Gastrocnemius medialis (tissue), 4 donors: Measurements from ENCODE around the gene SAP30BP.

Experiments
- POLR2A ChIP-seq, 2 donors: fragments of 450-650 bp; IDR thresholded peaks; one replicate each; pipeline ENCODE4 v1.6.1; 2017; ENCODE audit warnings: antibody characterized with exemption in 2 of 2, mild to moderate bottlenecking in 2 of 2, moderate library complexity in 2 of 2
- TF ChIP-seq, protein P1 (sequence below), 5 experiments: fragments of 450-650 bp in 3 of 5; fragments of 200-600 bp in 2 of 5; sonication (generic) in 2 of 5; IDR thresholded peaks in 4 of 5; conservative IDR thresholded peaks in 1 of 5; 1 replicate in 4 of 5; 2 replicates in 1 of 5; pipeline ENCODE4 v1.5.1; 2016 to 2019; ENCODE audit warnings: antibody characterized with exemption in 5 of 5, mild to moderate bottlenecking in 3 of 5, moderate library complexity in 3 of 5

DNA sequence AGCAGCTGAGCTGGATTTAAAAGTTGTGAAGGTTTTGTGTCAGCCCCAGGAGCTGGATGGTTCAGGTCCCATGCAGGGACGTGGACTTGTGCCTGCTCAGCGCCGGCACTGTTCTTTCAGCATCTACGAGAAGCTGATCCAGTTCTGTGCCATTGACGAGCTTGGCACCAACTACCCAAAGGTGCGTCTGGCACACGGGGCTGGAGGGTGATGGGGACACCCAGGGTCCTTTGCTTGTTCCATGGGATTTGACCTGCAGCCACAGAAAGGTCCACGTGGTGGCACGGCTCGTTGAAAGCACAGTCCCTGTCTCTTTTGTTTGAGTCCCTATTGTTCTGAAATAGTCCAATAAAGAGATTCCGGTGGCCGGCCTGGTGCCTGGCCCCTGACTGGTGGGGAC lies 36.1 kb downstream of the SAP30BP start:
- TF ChIP-seq, protein P1, sequence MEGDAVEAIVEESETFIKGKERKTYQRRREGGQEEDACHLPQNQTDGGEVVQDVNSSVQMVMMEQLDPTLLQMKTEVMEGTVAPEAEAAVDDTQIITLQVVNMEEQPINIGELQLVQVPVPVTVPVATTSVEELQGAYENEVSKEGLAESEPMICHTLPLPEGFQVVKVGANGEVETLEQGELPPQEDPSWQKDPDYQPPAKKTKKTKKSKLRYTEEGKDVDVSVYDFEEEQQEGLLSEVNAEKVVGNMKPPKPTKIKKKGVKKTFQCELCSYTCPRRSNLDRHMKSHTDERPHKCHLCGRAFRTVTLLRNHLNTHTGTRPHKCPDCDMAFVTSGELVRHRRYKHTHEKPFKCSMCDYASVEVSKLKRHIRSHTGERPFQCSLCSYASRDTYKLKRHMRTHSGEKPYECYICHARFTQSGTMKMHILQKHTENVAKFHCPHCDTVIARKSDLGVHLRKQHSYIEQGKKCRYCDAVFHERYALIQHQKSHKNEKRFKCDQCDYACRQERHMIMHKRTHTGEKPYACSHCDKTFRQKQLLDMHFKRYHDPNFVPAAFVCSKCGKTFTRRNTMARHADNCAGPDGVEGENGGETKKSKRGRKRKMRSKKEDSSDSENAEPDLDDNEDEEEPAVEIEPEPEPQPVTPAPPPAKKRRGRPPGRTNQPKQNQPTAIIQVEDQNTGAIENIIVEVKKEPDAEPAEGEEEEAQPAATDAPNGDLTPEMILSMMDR (IDR thresholded peaks at IDR 0.05 in 4 of 5, conservative IDR thresholded peaks at IDR 0.05 in 1 of 5), result no peak
- TF ChIP-seq POLR2A (IDR thresholded peaks at IDR 0.05), result no peak
